Activated effector memory CD4-positive, alpha-beta T cell treated with Interleukin-2 at 50 U/mL for 16 hours (primary cell): ENCODE data around the gene NRP1.

Experiments
- DNase-seq: peaks from one replicate; pipeline ENCODE4 v3.0.0-alpha.2; 2020

NRP1 gene

DNA sequence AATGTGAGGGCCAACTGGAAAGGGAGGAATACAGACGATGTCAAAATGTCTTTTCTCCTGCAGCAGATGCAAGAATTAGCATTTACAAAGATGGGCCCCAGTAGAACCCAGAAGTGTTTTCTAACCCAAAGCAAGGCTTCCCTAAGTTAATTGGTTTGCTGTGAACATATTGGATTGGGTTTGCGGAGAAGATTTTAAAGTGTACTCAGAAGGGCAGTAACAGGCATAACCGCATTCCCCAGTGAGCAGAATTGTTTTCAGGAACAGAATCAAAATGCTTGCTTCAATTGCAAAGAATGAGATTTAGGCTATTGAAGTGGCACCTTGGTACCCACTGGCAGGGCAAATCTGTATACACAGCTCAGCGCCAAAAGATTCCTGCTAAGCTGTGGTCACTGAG, 78.0 kb downstream of the NRP1 start:
- no peak for DNase-seq

DNA sequence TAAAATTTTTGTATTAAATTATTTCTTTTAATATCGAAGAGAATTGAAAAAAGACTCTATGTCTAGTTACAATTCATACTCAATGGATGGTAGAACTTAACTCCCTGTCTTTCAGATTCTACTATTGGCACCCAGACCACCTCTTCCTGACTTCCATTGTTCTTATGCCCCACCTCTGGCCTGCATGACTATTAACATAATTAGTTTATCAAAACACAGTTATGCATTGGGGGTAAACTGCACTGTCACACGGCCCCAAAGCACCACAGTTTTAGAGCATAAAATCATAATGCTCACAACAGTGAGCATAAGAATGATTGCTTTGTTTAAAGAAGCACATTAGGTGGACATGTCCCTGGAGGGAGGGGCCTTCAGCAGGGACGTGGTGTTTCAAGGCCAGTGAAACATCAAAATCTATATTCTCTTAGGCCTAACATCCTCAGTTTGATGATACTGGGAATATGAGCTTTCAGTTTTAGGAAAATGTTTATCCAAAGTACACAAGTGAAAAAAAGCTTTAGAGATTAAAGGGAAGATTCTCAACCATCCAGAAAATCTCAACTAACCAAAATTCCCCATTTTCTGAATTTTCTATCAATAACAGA, 79.8 kb downstream of the NRP1 start:
- no peak for DNase-seq

DNA sequence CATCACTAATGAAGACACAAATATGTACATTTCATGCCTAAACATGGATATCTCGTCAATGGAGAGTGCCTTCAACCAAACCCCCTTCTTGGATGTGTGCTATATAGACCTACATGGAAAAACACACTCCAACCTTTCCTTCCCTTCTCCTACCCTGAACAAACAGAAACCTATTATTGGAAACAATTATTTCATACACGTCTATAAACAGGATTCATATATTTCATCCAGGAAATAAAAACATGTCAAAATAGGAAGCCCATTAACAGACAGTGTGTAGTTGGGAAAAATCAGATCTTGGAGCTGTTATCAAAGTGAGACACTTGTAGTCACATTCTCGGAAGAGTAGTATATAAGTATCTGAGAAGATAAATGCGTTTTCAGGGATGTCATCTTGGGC, 81.1 kb downstream of the NRP1 start:
- no peak for DNase-seq

DNA sequence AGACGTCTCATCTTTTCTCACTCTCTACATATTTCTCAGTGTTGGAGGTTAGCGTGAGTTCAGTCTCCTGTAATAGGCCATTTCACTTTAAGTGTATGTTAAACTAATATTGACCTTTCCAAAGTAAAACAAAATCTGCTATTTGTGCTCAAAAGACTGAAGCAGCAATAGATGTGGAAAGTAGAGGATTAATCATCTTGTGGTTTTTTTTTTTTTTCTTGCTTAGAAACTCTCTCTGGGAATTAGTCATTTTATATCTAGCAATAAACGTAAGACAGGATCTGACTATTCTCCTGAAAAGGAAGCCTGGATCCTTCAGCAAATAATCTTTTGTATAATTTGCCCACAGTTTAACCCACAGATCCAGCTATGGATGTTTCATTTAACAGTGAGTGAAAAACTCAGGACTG, 81.7 kb downstream of the NRP1 start:
- no peak for DNase-seq

DNA sequence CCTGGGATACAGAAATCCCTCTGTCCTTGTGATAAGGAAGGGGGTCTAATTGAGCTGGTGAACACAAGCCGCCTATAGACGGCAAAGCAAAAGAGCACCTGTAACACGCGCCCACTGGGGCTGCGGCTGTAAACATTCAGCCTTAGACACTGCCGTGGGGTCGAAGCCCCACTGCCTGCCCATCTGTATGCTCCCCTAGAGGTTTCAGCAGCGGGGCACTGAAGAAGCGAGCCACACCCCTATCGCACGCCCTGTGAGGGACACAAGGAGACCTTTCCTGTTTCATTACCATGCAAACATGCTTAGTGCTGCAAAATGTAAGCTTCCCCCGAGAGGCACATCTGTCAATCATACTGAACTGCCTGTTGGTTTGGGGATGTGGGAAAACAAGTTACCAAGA, 82.1 kb downstream of the NRP1 start:
- DNase-seq = no peak

DNA sequence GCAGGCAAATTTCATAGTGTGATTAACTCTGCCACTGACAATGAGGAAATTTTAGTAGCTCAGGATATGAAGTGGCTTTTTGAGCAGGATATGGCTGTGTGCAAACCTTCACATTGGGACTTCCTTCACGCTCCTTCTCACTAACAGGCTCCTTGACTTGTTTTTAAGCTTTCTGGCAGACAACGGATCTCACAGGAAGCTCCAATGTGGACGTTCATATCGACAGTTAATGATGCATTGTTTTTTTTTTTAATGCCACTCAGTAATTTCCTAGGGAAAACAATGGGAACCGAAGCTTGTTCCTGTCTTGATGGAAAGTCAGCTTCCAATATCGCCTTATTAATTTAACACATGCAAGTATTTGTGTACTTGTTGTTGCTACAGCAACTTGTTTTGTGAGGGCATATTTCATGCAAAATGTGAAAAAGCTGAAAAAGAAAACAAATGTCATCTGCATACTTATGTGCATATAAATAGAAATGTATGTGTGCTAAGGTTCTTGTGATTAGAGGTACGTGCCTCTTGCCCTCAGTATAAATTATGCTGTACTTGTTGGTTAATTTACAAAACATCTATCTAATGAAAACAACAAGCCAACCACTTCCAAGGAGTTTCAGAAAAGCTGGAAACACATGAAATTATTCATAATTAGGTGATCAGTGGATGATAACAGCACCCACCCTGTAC, 84.7 kb downstream of the NRP1 start:
- DNase-seq = no peak

DNA sequence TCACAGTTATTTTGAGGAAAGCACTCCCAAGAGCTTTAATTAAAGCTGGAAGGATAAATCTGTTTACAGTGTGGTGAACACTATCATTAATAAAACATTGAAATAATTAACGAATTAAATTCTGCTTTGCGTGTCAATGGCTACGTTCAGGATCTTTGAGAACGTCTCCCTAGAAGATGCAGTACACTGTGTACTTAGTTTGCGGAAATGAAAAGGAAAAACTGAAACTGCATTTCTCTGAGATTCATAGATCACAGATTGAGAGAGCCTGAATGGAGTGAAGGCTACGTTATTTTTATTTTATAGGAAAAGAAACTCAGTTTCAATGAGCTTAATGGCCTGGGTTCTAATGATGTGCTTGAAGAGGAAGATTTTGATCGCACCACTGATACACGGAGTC, 85.3 kb downstream of the NRP1 start:
- no peak for DNase-seq

DNA sequence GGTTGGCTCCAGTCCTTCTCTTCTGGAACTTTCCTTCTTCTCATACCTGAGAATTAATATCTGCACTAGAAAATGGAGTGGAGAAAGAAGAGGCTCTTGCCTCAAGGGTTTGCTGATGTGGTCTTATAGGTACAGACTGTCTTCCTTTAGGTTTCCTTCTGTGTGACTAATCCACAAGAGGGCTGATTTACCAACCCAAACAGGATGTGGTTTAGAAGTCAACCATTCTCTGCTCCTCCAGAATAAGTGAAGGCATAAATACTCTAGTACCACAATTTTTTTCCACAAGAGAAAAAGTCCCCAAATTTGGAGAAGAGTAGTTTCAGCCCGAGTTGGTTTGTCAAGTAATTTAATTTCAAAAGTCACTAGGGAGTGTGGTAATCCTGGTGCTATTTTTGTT, 85.8 kb downstream of the NRP1 start:
- no peak for DNase-seq

DNA sequence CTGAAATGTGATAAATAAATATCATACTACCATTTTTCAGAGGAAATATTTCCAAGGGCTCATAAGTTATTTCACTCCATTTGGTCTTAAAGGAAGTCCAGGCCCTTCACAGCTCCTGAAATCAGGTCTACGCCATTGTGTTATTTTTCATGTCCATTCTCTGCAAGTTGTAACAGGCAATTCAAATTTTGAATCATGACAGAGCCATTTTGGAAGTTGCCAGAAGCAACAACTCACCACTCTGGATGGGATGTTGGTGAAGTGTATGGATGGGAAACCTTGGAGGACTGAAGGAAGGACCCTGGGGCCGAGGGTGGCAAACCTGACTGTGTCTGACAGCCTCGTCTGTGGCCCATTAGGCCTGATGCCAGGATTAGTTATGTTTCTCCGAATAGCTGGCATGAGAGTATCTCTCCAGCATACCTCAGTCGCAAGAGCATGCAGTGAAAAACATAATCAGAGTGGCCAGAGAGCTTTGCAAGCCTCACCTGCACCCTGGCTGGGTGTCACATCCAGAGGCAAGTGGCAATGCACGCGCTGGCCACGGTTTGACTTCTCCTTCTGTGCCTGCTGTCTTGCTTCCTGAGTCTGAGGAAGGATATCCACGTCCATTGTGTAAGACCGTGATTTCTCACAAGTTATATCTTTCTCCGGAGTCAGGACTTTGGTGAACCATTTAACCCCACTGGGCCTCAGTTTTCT, 87.1 kb downstream of the NRP1 start:
- DNase-seq = no peak

DNA sequence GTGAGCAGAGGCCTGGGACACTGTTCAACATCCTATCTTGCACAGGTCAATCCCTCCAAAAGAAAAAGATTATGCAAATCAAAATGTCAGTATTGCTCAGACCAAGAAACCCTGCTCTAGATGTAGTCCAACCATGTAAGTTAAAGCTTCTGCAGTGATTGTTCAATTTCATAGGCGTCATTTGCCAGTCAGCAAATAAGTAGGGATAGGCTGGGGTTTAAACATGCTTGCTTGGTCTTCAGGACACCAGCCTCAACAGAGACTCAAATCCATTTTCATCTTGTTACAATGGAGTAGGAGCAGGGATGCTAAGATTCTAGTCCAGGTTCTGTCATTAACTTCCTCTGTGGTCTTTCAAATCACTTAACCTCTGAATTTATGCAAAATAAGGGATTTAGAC, 89.1 kb downstream of the NRP1 start:
- no peak for DNase-seq

DNA sequence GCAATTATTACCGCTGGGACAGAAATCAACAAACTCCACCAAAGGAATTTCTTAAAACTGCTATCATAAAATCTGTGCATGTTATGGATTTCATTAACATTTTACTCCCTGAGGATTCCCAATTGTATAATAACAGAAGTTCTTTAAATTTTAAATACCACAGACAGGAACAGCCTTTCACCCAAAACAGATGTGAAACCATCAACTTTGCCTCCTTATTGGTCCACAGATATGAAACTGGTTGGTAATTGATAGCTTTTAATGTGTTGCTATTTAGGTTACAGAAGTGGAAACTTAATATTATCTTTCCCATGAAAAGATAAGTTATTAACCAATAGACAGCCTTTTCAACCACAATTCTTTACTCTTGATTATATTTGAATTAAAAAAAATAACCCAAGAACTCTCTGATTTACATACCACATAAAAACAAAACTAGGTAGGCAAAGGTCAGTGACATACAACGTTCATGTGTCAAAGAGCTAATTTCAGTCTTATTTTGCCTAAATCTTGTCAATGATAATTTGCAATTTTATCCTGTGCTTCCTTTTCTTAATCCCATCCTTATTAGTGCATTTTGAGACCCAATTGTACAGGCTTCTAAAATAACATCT, 90.0 kb downstream of the NRP1 start:
- DNase-seq = no peak

DNA sequence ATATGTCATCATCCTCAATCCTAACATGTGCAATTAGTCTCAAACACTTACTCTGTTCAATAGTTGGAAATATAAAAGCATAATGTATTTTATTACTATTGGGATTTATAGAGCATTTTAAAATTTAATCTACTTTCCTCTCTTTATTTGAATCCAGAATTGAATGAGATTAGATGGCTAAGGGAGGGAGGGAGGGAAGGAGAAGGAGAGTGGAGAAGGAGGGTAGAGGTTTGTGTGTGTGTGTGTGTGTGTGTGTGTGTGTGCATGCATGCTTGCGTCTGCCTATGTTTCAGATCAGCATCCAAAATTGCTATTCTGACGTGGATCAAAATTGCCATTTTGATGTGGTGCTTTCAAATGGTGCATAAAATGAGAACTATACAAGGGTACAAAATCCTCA, 90.8 kb downstream of the NRP1 start:
- DNase-seq = no peak

DNA sequence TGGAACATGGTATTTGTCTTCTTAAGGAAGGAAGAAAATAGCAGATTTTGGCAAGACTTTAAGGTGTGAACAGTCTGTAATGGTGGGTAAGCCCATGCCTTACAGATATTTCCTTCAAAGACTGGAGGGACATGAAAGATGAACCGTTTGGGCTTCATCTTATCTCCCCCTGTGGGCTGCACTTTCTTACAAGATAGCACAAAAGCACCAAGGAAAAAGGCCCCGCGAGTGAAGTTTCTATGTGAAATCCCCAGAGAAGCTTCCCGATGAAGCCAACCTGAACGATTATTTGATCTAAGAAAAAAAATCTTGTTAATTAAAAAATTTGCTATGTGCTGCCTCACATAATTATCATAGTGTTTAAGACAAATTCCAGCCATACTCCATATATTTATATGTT, 91.5 kb downstream of the NRP1 start:
- DNase-seq = no peak

DNA sequence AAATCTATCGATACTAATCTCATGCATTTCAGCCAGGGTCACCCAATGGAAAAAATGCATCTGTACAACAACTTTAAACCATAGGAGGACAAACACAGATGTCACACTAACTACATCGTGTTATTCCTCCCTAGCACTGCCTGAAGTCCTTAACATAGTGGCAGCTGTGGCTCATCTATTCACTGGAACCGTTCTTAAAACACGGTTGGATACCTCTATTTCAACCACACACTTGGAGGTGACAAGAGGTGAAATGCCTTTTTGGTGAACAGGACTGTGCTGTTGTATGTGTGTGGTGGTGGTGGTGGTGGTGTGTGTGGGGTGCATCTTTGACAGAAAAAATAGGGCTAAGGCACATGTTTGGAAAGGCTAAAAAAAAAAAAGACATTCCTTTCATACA, 93.1 kb downstream of the NRP1 start:
- DNase-seq = no peak

DNA sequence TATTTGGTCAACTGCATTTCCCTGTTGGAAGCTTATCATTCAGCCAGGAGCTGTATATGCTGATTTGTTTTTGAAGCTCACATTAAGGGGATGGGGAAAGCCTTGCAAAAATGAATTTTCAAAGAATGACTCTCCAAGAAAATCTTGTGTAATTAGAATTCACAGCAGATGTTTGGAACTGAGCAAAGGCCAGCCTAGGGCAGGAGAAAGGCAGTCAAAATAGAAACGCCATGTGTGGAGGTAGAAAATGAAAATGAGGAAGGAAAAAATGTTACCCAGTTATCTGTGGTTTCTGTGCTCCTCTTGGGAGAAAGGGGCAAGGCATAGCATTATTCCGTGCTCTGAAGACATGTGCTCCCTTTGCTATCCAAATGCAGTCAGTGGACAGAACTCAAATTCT, 93.5 kb downstream of the NRP1 start:
- DNase-seq = no peak

DNA sequence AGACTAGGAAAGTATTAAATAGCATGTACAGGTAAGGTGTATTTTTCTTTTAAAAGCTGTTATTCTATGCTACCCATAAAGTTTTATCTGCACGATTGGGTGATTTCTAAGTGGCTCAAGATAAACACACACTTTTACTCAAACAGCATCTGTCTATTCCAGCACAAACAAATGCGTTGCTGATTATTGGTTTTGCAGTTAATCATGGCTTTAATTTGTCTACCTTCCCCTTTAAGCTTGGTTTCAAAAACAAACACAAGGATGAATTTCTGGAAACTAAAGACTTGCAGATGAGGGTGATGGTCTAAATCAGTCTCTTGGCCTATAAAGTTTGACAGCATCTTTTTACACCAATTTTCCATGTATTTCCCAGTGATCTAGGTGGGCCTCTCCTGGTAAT, 94.2 kb downstream of the NRP1 start:
- no peak for DNase-seq

DNA sequence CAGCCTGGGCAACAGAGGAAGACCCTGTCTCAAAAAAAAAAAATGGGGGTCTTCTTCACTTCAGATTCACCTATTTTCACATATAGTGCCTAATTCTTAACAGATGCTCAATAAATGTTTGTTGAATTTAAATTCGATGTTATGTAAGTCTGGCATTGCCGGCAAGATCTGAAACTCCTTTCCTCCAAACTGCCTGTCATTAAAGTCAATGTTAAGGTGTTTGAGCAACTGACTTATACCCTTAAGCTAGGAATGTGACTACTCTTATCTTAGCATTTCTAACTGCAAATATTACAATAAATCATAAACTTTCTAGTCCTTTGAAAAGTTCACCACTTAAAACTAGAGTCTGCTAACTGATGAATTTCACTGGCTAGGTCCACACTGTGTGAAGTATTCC, 95.2 kb downstream of the NRP1 start:
- DNase-seq = no peak

DNA sequence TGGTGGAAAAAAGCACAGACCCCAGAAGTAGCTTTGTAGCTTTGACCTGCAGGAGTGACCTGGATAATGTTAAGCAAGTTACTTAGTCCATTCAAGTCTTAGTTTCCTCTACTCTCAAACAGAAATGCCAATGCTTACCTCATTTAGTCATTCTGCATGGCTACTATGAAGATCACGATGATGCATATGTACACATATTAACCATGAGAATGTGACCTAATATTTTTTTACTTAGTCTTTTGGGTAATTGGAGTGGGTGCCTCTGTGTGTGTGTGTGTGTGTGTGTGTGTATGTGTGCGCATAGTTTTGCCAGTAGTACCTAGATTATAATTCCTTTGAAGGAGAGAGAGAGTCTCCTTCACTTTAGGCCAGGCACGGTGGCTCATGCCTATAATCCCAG, 95.8 kb downstream of the NRP1 start:
- no peak for DNase-seq

DNA sequence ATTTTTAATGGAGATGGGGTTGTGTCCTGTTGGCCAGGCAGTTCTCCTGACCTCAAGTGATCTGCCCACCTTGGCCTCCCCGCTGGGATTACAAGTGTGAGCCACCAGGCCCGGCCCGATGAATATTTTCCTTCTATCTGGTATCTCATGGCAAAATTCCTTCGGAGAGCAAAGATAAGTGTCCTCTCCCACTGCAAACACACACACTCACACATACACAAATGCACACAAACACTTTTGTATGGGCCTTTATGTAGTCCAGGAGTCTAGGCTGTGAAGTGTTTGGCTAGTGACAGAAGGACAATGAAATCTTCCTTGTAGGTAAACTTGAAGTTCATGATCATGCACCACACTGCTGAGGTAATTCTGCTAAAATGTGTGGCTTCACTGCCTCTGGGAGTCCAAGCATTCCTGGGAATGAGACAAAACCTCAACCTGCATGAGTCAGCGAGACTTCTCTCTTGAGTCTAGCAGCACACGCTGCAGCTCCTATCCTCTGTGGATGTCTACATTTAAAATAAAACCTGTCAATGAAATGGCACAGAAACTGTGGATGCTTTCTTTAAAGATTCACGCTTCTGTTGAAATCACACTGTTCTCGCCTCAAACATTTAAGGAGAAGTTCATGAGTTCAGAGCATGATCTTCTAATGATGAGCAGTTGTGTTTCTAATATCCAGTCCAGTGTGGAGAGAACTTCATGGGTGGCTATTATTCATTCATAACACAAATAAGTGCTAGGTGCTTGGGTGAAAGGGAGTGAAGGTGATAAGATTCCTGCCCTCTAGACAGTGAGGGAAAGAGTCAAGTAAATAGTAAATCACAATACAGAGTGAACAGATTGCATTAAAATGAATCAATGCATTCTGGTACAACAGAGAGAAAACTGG, 96.5 kb downstream of the NRP1 start:
- DNase-seq = no peak

DNA sequence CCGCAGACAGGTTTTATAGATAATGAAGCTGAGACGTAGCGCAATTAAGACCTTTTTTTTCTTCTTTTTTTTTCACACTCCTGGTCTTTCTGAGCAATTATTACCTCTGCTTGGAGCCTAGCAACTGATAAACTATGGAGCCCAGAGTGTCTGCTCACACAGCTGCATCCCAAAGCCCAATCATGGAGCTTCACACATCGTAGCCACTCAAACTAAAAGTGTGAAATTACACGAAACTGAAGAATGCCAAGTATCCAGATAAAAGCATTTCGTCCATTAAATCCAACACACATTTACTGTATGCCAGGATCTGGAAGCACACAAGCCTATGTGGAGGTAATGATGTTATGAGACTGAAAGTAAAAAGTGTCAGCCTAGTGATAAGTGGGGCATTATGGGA, 97.6 kb downstream of the NRP1 start:
- no peak for DNase-seq

DNA sequence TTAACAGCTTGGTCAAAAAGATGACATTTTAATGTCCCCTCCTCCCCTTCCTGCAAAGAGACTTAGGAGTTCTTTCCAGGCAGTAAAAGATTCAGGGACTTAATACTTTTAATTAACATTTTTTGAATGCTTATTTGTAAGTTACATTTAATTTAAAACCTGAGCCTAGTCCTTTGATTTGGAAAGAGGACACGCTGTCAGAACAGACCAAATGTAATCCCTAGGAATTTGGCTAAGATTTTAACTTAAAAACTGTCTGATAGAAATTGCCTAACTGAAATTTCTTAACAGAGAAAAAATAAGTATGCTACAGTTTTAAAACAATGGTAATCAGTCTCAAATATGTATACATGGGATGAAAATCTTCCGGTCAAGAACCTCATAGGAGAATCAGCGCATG, 98.5 kb downstream of the NRP1 start:
- no peak for DNase-seq

DNA sequence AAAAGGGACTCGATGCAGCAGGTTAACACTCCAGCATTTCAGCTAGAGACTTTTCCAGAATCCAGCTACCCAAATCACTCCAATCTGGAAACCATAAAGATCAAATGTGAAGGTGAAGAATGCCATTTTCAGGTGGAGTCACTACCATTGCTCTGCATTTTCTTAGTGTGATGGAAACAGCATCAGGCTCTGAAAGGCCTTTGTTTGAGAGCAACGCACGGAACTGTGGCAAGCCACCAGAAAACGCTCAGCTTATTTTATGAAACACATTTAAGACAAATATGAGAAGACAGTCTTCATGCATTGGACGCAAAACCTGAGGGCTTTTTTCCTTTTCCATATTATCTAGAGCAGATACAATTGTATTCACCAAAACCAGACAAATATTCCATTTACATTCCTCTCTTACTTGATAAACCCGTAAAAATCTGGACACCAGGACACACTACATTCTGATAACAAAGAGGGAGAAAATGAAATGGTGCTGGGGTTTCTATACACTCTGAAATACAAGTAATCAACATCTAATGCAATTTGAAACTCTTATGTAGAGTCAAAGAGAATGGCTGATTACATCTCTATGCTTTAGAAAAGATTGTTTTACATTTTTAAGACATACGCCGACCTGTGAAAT, 99.1 kb downstream of the NRP1 start:
- no peak for DNase-seq

DNA sequence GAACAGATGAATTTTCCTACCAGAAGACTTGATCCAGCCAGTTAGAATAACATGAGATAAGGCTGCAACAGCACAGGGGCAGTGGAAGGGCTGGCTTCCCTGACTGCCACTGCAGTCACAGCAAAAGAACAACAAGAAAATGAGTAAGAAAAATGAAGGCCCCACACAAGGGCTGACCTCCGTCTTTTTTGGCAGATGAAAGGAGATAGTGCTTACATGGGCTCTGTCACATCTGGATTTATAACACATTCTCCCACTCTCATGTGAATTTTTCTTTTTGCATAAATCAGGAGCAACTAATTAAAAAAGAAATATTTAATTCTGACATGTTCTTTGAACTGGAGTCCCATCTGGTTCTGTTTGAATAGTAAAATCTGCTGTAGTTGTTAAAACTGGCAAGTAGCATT, 99.6 kb downstream of the NRP1 start:
- no peak for DNase-seq
